Measurements from ENCODE around the gene SMIM44. TPM values are rescaled to one million over a fixed set of nuclear protein-coding genes. Genes with fewer than 3 reads are reported as not detected.

Gene SMIM44
- total RNA-seq, 4 donors from 2014 or later = not detected

GRCh38 chr19:3479834-3480215 is 3.4 kb downstream of the SMIM44 start:
- H3K4me3 ChIP-seq (replicated peaks in 1 of 3) = no peak overlapping the region
- DNase-seq = no peak
- no peak overlapping the region for H3K27ac ChIP-seq
- 54 to 64% methylated on average over 9 of the region's 9 CpGs for WGBS, 2 donors
- H3K36me3 ChIP-seq = no peaks in the 10 kb centered on the region
- intact Hi-C loops (cut with DNase I) = no loop called here
- H3K27me3 ChIP-seq = no peaks in the 10 kb centered on the region
- H3K4me1 ChIP-seq = no peaks in the 10 kb centered on the region
- TF ChIP-seq CTCF (IDR thresholded peaks at IDR 0.05) (no peak), POLR2A (IDR thresholded peaks at IDR 0.05) (no peak)
- no peaks in the 10 kb centered on the region for H3K9me3 ChIP-seq

- no peaks in the 10 kb centered on the region for H3K36me3 ChIP-seq
- intact Hi-C loops (cut with DNase I) = no loop called here
- H3K27ac ChIP-seq = no peak overlapping the region
- 54 to 63% methylated on average over 7 of the region's 7 CpGs for WGBS, 2 donors
- no peaks in the 10 kb centered on the region for H3K4me1 ChIP-seq
- H3K9me3 ChIP-seq = no peaks in the 10 kb centered on the region
- no peak for DNase-seq
- H3K27me3 ChIP-seq = no peaks in the 10 kb centered on the region
- TF ChIP-seq CTCF (IDR thresholded peaks at IDR 0.05) = no peak
- no peak for TF ChIP-seq POLR2A (IDR thresholded peaks at IDR 0.05)
- no peak overlapping the region for H3K4me3 ChIP-seq (replicated peaks in 1 of 3)
These were observed 3.9 kb downstream of the SMIM44 start for GRCh38 chr19:3479177-3479833.

GRCh38 chr19:3478409-3479176 is 4.6 kb downstream of the SMIM44 start:
- Histone ChIP-seq H3K27ac (no peak overlapping the region), H3K4me3 (replicated peaks in 1 of 3) (no peak overlapping the region), H3K9me3 (no peaks in the 10 kb centered on the region), H3K27me3 (no peaks in the 10 kb centered on the region), H3K4me1 (no peaks in the 10 kb centered on the region), H3K36me3 (no peaks in the 10 kb centered on the region)
- WGBS, 2 donors = 41 to 48% methylated on average over 25 to 26 of the region's 27 CpGs
- no peak for TF ChIP-seq CTCF (IDR thresholded peaks at IDR 0.05)
- no peak for TF ChIP-seq POLR2A (IDR thresholded peaks at IDR 0.05)
- no peak for DNase-seq
- intact Hi-C loops (cut with DNase I) = no loop called here

GRCh38 chr19:3477951-3478350 is 5.3 kb downstream of the SMIM44 start:
- Histone ChIP-seq H3K36me3 (no peaks in the 10 kb centered on the region), H3K4me1 (no peaks in the 10 kb centered on the region), H3K27ac (no peak overlapping the region), H3K9me3 (no peaks in the 10 kb centered on the region), H3K27me3 (no peaks in the 10 kb centered on the region), H3K4me3 (replicated peaks in 1 of 3) (no peak overlapping the region)
- DNase-seq = no peak
- TF ChIP-seq POLR2A (IDR thresholded peaks at IDR 0.05) = no peak
- TF ChIP-seq CTCF (IDR thresholded peaks at IDR 0.05) = no peak
- 95 to 97% methylated on average over 2 of the region's 2 CpGs for WGBS, 2 donors
- intact Hi-C loops (cut with DNase I) = no loop called here

- H3K4me1 ChIP-seq = no peaks in the 10 kb centered on the region
- H3K4me3 ChIP-seq (replicated peaks in 1 of 3) = no peak overlapping the region
- DNase-seq = no peak
- intact Hi-C loops (cut with DNase I) = no loop called here
- H3K27me3 ChIP-seq = no peaks in the 10 kb centered on the region
- no peaks in the 10 kb centered on the region for H3K36me3 ChIP-seq
- H3K27ac ChIP-seq = no peak overlapping the region
- TF ChIP-seq CTCF (IDR thresholded peaks at IDR 0.05) (no peak), POLR2A (IDR thresholded peaks at IDR 0.05) (no peak)
- no peaks in the 10 kb centered on the region for H3K9me3 ChIP-seq
These were observed 5.7 kb downstream of the SMIM44 start for GRCh38 chr19:3477506-3477905.

All from thyroid gland (tissue), 4 donors.